GM21619 (cell line): ENCODE results near the gene STK40.

Source experiments
- ATAC-seq: cut with Tn5 transposase; IDR thresholded peaks from one replicate; pipeline ENCODE4 v1.9.1; 2021; ENCODE audit not compliant: unreplicated experiment

The STK40 gene

GRCh38 chr1:36346741-36347370, 38.9 kb downstream of the STK40 start:
- ATAC-seq: no peak

- ATAC-seq: no peak
Measured at GRCh38 chr1:36345353-36345752, 40.4 kb downstream of the STK40 start.

GRCh38 chr1:36344395-36344680, 41.4 kb downstream of the STK40 start:
- ATAC-seq: no peak

GRCh38 chr1:36343651-36344394, 41.9 kb downstream of the STK40 start:
- no peak for ATAC-seq

DNA sequence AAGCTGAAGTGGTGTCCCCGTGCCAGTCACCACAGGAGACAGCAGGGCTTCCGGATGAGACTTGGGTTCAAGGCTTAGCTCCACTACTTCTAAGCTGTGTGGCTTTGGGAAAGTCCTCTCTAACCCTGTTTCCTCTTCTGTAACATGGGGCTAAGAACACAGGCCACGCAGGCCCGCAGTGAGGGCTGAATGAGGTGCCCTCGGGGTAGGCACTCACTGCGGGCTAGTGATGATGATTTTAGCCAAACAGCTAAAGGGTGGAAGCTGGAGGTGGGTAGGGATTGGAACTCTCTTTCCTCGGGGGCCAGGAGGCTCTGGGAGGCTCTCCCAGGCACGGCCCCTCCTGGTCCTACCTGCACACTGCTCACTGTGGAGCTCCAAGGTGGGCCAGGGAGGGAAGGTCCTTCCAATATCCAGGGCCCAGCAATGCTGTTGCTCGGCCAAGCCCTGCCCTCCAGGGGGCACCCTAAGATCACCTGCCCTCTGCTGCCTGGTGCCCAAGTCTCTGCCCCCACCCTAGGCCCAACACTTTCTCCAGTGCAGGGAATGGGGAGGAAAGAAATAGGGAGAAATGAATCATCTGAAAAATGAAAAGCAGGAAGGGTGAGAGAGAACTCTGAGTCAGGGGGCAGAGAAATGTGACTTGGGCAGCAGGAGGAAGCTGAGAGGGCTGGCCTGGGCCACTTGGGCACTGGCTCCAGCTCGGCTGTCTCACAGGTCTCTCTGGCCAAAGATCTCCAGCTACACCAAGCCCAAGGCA, 43.1 kb downstream of the STK40 start:
- ATAC-seq: no peak

DNA sequence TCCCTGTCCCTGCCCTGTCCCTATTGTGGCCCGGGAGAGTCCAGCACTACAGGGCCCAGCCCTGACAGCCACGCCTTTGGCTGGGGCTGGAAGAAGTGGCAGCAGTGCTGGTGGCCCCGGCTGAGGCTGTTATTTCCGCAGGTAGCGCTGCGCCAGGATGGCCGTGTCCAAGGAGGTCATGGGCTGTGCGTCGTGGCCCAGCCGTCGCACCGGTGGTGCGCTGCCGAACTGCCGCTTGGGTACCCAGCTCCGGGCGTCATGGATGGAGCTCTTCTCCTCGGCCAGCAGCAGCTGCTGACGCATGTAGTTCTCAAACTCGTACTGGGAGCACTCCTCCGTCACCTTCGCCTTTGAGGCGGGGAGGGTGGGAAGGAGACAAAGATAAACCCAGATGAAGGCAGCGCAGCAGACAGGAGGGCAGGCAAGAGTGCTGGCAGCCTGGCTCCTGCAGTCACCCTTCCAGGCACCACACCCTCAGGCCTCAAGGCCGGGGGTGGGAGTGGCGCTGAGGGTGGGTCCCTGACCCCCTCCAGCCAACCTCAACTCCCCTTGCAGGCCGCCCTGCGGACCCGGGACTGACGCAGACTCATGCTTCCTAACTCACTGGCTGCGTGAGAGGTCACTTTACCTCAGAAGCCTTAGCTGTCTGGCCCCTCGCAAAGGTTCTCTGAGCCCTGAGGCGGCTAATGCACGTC, 44.0 kb downstream of the STK40 start:
- no peak for ATAC-seq

GRCh38 chr1:36339615-36340014, 46.1 kb downstream of the STK40 start:
- no peak for ATAC-seq

- no peak for ATAC-seq
Measured at GRCh38 chr1:36339215-36339614, 46.5 kb downstream of the STK40 start.

GRCh38 chr1:36337830-36338229, 47.9 kb downstream of the STK40 start:
- ATAC-seq: no peak

- no peak for ATAC-seq
Measured at GRCh38 chr1:36330940-36331339, 54.8 kb downstream of the STK40 start.

DNA sequence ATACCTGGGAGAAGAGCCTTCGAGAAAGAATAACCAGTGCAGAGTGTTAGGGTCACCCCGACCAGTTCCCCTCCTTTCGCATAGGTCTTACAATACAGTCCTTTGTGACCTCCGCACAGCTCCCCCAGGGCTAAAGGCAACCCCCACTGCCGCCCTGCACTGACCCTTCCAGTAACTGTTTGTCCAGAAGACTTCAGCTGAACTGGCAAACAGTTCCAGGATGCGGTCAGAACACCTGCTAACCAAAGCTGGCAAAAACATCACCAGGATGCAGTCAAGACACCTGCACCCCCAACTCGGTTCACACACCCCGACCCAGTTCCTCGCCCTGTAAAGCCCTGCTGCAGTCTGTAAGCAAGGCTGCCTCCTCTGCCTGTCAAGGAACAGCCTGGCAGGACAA, 55.9 kb downstream of the STK40 start:
- no peak for ATAC-seq

DNA sequence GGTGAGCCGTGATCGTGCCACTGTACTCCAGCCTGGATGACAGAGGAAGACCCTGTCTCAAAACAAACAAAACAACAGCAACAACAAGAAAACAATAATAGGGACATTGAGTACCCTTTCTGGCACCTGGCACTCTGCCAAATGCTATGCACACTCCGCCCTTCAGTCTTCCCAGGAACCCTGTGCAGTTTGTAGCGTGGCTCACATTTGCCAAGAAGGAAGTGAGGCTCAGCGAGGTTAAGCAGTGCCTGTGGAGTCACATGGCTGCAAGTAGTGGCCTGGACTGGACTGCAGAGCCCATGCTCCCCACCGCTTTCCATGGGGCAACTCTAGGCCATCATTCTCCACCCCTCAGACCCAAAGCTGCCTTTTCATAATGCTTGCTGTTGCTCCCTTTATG, 57.0 kb downstream of the STK40 start:
- no peak for ATAC-seq

DNA sequence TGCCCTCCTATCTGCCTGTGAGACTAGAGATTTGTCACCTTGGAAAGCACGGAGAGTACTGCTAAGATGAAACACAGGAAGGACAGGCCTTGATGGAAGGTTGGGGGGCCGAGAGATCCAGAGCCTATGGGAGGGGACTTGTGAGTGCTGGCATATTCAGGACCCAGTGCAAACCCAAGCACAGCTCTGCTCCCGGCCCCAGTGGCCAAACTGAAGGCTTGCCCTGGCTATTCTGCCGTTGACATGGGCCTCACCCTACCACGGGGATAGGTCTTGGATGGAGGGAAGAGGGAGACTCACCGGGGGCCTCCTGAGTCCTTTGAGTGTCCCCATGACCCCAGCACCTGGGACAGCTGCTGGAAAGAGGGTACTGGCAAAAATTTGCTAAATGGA, 57.6 kb downstream of the STK40 start:
- ATAC-seq: no peak

DNA sequence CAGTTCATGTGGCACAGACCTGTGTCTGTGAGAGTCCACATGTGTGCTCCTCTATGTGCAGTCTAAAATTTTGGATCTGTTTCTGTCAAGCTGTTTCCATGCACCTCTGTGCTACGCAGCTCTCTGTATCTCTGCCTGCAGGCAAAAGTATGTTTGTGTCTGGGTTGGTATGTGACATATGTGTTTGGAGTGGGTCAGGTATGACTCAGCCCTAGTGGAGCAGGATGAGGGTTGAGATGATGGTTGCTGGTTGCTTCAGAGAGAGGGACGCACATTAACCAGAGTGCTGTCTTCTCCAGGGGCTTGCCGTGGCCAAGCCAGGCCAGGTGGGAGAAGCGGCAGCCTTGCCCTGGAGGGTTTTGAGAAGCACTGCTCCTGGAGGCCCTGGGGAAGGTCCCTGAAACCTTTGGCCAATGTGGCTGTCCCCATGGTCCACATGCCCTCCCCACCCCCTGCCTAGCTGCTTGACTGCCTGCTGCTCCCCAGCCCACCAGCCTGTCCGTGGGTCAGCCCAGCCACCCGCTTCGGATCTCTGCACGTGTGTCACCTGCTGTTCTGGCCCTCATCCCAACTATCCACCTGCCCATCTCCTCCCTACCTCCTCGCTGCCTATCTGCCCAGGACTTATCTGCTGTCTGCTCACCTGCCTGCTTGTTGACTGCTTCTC, 58.2 kb downstream of the STK40 start:
- no peak for ATAC-seq

DNA sequence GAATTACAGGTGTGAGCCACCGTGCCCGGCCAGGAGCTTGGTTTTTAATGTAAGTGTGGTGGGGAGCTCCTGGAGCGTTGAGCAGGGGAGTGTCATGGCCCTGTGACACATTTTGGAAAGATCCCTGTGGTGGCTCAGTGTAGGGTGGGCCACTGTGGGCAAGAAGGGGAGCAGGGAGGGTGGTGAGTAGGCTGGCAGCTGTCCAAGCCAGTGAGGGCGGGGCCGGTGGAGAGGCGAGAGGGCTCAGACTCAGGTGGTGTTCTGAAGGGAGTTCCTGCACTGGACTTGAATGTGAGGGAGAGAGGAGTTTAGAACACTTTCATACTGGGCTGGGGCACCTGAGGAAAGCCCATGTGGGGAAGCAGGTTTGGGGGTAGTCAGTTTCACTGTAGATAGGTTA, 59.2 kb downstream of the STK40 start:
- ATAC-seq: no peak

DNA sequence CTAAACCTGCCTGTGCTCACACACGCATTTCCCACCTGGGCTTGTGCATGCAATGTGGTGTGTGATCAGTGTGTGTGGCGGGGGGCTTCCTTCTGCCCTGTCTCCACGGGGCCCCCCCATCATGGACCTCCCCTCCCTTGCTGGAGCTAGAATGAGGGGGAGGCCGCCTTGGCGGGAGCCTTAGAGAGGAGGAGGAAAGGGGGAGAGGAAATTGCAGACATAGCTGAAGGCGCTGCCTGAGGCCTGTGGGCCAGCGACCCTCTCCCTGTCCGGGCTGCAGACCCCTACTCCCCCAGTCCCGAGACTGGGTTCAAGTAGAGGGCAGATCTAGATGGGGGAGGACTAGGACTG, 61.4 kb downstream of the STK40 start:
- no peak for ATAC-seq

- peak; percentile 44 for ATAC-seq
Measured at GRCh38 chr1:36323636-36324352, 61.9 kb downstream of the STK40 start, which contains the start of gene EVA1B. EVA1B (minus strand) TSS chr1:36323645; CDS start chr1:36323037, 608 bp downstream.

DNA sequence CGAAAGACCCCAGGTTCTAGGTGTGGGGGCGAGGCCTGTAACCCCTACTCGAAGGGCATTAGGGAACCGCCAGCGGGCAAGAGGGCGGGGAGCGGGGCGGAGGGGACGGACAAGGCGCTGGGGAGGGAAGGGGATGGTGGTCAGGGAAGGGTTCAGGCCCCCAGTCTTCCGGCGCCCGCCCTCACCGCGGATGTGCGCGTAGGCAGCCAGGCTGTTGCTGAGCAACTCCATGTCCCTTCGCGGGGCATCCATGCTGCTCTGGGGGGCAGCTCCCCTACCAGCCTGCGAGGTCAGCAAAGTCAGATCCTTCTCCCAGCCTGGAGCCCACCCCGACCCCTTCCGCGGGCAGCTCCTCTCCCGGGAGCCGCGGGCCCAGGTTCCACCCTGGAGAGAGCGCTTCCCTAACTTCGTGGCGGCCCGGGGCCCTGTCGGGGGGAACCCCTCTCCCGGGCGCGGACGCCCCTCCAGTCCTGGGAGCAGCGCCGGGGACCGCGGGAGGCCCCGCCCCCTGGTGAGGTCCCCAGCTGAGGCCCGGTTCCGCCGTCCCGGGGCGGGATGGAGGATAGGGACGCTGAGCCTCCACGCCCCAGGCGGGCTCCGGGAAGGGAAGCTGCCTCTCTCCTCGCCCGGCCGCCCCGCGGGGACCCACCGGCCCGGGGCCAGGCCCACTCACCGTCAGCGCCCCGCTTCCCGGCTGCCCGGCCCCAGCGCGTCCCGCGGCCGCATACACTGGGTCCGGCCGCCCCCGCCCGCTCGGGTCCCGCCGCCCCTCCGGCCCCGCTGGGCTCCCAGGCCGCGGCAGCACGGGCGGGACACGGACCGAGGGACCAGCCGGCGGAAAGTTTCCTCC, 62.7 kb downstream of the STK40 start:
- peak; percentile 29 for ATAC-seq

DNA sequence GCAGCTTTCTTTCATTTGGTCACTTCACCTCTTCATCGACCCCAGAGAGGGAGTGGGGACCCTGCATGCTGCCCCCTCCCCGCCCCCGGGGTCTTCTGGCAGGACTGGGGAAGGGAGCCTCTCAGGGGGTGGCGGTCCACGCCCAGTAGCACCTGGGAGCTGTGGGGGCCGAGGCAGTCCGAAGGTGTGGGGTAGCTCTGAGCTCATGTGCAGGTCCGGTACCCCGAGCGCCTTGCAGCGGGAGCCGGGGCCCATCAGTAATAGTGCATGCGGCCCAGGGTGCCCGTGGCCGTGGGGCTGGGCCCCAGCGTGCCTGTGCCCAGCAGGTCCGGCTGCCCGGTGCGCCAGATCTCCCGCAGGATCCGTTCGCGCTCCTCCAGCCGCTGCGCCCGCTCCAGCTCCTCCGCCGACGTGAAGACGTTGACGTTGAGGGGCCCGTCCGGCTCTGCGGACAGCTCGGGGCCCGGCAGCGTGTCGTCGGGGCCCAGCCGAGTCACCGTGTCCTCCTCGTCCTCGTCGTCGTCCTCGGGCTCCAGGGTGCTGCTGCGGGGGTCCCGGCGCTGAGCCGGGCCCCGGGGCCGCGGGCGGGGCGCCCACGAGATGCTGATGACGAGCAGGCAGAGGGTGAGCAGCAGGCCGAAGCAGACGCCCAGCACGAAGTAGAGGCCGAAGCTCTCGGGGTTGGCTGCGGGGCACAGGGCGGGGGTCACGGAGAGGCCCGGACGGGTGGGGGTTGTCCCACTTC, 63.5 kb downstream of the STK40 start:
- ATAC-seq: no peak
